ENCODE data around the gene CRTC2. TPM values are rescaled to one million over a fixed set of nuclear protein-coding genes. Genes with fewer than 3 reads are reported as not detected.

Gene CRTC2
- total and polyA plus RNA-seq, 9 of the 15 experiments (the other 6 are each of a cell fraction or from before 2014, with no cell fraction given) = 2.7 to 26.4 (median 10.2) TPM

DNA sequence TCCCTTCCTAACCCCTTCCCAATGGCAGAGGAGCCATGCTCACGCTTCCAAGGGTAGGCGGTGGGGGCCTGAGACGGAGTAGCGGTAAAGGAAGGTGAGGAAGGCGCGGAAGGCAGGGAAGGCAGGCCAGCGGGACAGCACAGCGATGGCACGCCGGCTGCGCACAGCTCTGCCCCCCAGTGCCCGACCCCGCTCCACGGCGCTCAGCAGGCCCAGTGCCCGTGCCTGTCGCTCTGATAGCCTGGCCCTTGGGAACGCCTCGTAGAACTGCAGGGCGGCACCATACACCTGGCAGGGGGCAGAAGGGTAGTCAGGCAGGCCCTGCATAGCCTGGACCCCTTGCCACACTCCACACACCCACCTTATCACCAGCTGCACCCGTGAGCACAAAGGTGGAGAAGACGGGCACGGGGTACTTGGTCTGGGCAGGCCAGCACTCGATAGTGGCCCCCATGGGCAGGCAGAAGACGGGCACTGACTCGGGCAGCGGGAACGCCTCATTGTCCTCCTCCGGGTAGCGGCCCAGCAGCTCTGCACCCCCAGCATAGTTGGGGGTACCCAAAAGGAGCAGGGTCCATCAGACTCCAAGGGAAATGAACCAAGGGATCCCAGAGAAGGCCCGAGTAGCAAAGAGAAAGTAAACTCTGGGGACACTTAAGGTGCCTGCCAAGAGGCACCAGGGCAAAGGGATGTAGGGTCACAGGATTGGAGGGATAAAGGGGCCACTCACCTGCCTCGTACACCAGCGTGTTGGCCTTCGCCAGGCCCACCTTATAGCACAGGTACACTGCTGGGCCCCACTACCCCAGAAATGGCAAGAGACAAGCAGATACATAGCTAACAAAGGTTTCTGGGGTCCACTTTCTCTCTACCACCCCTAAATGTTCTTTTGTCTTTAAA is 16.3 kb downstream of the CRTC2 start:
- ChIA-PET CTCF (ENCODE audit: low intra/inter-chr PET ratio) (no interaction called here), POLR2A (interaction anchor here (3.0 kb wide), 1 partner anchor 19 kb away, joined by 10 read pairs; the partner anchor contains the start of gene GATAD2B)
- no peak overlapping the region for H3K27ac ChIP-seq (ENCODE audit: extremely low read depth, low read depth, low read length)
- in situ Hi-C loops (cut with MboI) (no loop called here), intact Hi-C loops (cut with micrococcal nuclease) (no loop called here)
- FAIRE-seq (no peak), ATAC-seq (no peak), DNase-seq (ENCODE audit: extremely low read depth in 1 of 4, low spot score in 3 of 4) (no peak)
- WGBS (ENCODE audit: insufficient coverage, low coverage, missing lambda C conversion rate) = 98% methylated on average over 30 of the region's 34 CpGs
- no peak overlapping the region for H3K4me2 ChIP-seq (ENCODE audit: insufficient read depth, low read length)
- H3K27me3 ChIP-seq (ENCODE audit: control insufficient read depth in 2 of 2, insufficient read depth in 2 of 2, low read length in 2 of 2) = no peaks in the 10 kb centered on the region
- H3K9ac ChIP-seq (ENCODE audit: insufficient read depth in 1 of 2, low read depth in 2 of 2, low read length in 2 of 2) = no peak overlapping the region
- H3K9me3 ChIP-seq (replicated peaks; ENCODE audit: control insufficient read depth, insufficient read depth, low read depth, low read length) = no peaks in the 10 kb centered on the region
- H4K20me1 ChIP-seq (replicated peaks; ENCODE audit: control insufficient read depth, insufficient read depth, low read length) = no peaks in the 10 kb centered on the region
- BruUV-seq (replicated peaks) = no TSS peak
- H3K9me1 ChIP-seq (ENCODE audit: control insufficient read depth, insufficient read depth, low read length) = no peaks in the 10 kb centered on the region
- peaks cover 70% of the 10 kb centered on the region for H3K36me3 ChIP-seq (ENCODE audit: control insufficient read depth, insufficient read depth, low read length)
- H2AFZ ChIP-seq (ENCODE audit: low read depth, low read length) = no peak overlapping the region
- peaks cover 12 to 30% of the 10 kb centered on the region in 2 experiments; a peak in 4 of 5 replicates for H3K4me1 ChIP-seq (replicated peaks in 1 of 2; ENCODE audit: control insufficient read depth in 2 of 2, insufficient read depth in 2 of 2, low read length in 2 of 2)
- H3K79me2 ChIP-seq (ENCODE audit: control insufficient read depth, insufficient read depth, low read length) = peaks cover 29% of the 10 kb centered on the region
- H3K4me3 ChIP-seq = no peak overlapping the region
- TF ChIP-seq POLR2B (IDR thresholded peaks at IDR 0.05; ENCODE audit: low read depth, partially characterized antibody) = no peak
- no peak for TF ChIP-seq SMARCE1 (IDR thresholded peaks at IDR 0.05)
- 0 out of 2 replicates have a peak, but pooled peaks have one; percentile 34 for TF ChIP-seq IRF2 (CRISPR knock-in tag; IDR thresholded peaks at IDR 0.05)
- TF ChIP-seq CBX2 (IDR thresholded peaks at IDR 0.05; ENCODE audit: insufficient read depth, low read length, poor library complexity, severe bottlenecking) = no peak
- no peak for TF ChIP-seq ZNF766 (CRISPR knock-in tag; conservative IDR thresholded peaks at IDR 0.05)
- no peak for TF ChIP-seq ZC3H8 (IDR thresholded peaks at IDR 0.05)
- no peak for TF ChIP-seq CLOCK (CRISPR knock-in tag; IDR thresholded peaks at IDR 0.05; ENCODE audit: borderline replicate concordance)
- TF ChIP-seq NBN (IDR thresholded peaks at IDR 0.05; ENCODE audit: low read depth) = no peak
- no peak for TF ChIP-seq GTF2E2 (tag; IDR thresholded peaks at IDR 0.05)
- no peak for TF ChIP-seq ZHX1 (conservative IDR thresholded peaks at IDR 0.05; ENCODE audit: low read length)
- no peak for TF ChIP-seq MED1 (CRISPR knock-in tag; IDR thresholded peaks at IDR 0.05; ENCODE audit: borderline replicate concordance)
- no peak for TF ChIP-seq ZNF57 (CRISPR knock-in tag; IDR thresholded peaks at IDR 0.05)
- TF ChIP-seq POLR2G (IDR thresholded peaks at IDR 0.05; ENCODE audit: low read depth, low read length) = peak; percentile 71
- TF ChIP-seq RBFOX2 (IDR thresholded peaks at IDR 0.05; ENCODE audit: low read depth, low read length) = peak; percentile 58
- TF ChIP-seq RBM22 (IDR thresholded peaks at IDR 0.05; ENCODE audit: low read depth, low read length, poor library complexity, severe bottlenecking) = peak; percentile 22
- TF ChIP-seq ZNF717 (CRISPR knock-in tag; IDR thresholded peaks at IDR 0.05) = no peak
- no peak for TF ChIP-seq POLR3A (IDR thresholded peaks at IDR 0.05; ENCODE audit: borderline replicate concordance, extremely low read depth, insufficient read depth, insufficient read length)

Measured in K562 (cell line).